ENCODE results near the gene RSPH1.
"Not testable (repeated sequence)": the region's sequence is repeated elsewhere in the genome, so short reads cannot be mapped to it uniquely, and the experiment has no call there.

Gene RSPH1

GRCh38 chr21:42484966-42485365 is 11.1 kb downstream of the RSPH1 start:
- DNase-seq, result no peak

- no peak for DNase-seq
These were observed 14.9 kb downstream of the RSPH1 start for GRCh38 chr21:42481169-42481568.

DNA sequence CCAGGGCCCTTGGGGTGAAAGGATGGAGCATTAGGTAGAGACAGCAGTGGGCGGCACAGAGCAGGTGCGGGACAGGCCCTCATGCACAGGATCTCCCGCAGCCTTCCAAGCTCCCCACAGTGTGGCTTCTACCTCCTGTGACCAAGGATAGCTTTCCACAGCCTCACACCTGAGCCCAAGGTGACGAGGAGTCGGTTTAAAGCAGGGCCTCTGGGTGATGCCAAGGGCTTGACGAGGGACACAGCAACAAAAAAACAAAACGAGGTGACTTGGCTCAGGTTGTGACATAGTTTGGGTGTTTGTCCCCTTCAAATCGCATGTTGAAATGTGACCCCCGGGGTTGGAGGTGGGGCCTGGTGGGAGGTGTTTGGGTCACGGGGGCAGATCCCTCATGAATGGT is 15.3 kb downstream of the RSPH1 start:
- DNase-seq, result no peak

DNA sequence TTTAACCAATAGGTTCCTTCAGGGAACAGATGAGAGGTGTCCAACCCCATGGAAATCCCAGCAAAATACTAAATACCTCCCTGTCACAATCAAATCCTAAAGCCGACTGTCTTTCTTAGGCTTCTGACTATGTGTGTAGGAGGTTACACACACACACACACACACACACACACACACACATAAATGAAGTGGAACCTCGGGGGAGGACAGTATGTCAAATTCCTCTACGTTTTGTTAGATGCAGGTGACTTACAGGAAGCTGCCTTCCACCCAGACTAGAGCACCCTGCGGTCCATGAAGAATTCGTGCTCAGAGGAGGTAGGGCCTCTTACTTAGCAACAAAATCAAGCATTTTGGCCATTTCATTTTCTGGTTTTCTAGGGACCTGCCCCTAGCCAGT is 16.4 kb downstream of the RSPH1 start:
- no peak for DNase-seq

DNA sequence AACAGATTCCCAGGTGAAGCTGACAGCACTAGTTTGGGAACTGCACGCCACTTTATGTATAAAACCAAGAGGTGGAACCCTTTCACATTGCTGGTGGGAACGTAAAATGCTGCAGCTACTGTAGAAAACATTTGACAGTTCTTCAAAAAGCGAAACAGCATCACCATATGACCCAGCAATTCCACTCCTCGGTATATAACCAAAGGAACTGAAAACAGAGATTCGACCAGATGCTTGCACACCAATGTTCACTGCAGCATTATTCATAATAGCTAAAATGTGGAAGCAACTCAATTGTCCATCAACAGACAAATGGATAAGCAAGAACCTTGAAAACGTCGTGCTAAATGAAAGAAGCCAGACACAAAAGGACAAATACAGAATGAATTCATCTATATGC is 17.5 kb downstream of the RSPH1 start:
- no peak for DNase-seq

- no peak for DNase-seq
These were observed 19.4 kb downstream of the RSPH1 start for GRCh38 chr21:42476388-42477331.

DNA sequence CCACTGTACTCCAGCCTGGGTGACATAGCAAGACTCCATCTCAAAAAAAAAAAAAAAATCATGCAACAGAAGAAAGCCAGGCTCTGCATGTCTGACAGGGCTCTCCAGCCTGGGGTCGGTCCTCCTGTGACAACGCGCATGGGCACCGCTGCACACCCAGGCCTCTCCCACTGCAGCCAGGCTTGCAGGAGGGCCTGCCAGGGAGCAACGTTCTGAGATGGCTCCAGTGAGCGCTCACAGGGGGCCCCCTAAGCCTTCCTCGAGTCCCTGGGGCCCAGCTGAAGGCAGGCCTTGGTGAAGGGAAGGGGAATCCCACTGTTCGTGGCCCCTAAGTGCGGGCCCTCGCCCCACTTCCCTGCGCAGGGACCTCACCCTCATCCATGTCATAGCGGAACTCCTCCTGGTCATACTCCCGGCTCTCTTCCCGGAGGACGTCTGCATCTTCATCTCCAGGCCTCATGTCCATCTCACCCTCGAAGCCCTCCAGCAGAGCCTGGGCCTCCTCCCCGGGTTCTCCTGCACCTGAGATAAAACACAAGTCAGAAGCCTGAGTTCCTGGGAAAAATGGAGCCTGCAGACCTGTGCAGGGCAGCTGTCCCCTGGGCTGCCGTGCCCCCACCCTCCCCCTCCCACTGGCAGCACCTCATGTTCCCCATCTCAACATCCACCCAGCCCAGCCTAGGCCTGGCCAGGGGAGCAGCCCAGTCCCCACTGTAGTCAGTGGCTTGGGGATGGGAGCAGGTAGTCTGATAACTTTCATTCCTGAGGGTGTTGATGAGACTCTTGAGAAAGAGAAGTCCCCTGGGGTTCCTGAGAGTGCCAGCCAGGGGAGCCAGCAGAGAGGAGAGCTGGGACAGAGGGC is 20.3 kb downstream of the RSPH1 start:
- DNase-seq, result no peak

GRCh38 chr21:42475036-42475435 is 21.0 kb downstream of the RSPH1 start:
- no peak for DNase-seq

DNA sequence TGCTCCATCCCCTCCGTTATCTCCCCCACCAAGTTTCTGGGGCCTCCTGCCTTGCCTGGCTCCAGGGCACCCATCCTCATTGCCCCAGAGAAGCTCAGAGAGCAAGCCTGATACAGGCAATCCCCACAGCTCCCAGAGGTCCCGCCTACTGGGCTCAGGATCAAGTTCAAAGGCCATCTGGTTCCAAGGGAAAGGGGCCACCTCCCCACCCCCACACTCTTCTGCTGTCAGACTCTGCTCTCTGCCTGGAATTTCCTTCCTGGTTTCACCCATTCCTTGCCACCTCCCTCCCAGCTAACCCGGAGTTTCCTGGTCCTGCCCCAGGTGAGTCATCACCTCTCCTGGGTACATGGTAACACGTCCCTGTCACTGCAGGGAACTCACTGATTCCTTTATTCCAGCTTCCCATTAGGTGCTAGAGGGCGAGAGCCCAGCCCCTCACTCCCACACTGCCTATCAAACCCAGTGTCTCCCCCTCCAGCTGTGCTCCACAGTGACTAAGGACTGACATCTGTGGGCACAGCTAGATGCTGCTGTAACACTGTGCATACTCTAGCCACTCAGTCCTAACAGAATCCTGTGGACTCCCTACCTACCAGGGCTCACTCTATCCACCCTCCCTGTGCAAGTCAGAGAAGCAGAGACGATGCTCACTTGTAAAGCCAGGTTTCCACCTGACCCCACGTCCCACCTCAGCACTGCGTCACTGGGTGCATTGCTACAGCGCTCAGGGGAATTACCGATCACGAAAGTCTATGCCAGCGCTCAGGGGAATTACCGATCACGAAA is 21.8 kb downstream of the RSPH1 start:
- peak; percentile 42 for DNase-seq

DNA sequence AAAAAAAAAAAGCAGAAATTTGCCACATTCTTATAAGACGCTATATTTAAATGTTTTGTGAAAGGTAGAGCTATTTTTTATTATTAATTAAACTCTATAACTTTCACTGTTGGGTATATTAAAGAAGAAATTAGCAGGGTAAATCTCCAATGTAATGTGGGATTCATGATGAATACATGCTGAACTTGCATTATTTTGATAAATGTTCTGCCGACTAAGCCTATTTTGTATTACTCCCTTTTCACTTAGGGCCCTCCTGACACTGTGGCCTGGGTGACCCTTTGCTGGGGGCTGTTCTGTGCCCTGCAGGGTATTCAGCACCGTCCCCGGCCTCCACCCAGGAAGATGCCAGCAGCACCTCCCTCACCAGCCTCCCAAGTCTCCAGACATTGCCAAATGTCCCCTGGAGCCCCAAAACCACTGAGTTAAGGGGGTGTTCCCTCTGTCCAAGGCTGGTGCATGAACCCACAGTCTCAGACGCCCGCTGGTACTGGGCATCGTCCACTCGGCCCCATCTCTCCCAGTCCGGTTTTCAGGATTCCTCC is 22.5 kb downstream of the RSPH1 start:
- DNase-seq, result no peak

DNA sequence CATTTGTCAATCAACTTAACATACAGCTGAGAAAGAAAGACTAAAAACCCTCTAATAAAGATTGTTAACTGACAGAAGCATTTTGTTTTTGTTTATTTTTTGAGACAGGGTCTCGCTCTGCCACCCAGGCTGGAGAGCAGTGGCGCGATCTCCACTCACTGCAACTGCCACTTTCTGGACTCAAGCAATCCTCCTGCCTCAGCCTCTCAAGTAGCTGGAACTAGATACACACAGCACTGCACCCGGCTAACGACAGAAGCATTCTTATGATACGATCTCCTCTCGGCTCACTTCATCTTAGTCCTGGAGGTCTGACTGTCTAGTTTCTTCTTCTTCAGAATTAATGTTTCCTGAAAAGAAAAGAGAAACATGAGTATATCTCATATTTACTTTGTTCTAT is 23.5 kb downstream of the RSPH1 start:
- DNase-seq, result no peak

DNA sequence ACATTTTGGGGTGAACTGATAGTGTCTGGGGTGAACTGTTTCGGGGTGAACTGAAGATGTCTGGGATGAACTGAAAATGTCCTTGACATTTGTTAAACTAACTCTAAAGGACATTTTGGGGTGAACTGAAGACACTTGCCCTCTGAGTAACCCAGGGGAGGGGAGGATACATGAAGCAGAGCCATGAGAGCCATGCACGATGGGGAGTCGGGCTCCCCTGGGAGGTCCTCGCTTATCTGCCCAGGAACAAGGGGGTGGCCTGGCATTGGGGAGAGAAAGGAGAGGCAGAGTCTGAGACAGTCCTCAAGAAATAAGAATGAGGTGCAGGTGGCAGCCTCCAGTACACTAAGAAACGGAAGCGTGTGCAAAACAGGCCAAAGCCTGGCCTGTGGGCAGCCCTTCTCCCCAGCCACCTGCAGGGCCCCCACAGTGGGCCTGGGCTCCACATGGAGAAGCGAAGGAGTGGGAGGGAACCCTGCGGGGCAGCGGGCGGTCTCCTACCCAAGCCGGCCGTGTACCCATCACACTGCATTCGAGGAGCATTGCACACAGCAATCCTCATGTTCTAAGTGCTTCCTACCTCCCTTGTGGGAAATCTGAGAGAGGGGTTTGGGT is 24.2 kb downstream of the RSPH1 start:
- DNase-seq, result no peak

- DNase-seq, result no peak
These were observed 24.8 kb downstream of the RSPH1 start for GRCh38 chr21:42471206-42471605.

DNA sequence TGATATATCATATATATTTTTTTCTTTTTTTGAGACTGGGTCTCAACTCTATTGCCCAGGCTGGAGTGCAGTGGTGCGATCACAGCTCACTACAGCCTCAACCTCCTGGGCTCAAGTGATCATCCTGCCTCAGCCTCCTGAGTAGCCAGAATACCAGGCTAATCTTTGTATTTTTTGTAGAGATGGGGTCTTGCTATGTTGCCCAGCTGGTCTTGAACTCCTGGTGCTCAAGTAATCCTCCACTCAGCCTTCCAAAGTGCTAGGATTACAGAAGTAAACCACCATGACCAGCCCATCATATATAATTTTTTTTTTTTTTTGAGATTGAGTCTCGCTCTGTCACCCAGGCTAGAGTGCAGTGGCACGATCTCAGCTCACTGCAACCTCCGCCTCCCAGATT is 26.3 kb downstream of the RSPH1 start:
- not testable (repeated sequence) for DNase-seq

DNA sequence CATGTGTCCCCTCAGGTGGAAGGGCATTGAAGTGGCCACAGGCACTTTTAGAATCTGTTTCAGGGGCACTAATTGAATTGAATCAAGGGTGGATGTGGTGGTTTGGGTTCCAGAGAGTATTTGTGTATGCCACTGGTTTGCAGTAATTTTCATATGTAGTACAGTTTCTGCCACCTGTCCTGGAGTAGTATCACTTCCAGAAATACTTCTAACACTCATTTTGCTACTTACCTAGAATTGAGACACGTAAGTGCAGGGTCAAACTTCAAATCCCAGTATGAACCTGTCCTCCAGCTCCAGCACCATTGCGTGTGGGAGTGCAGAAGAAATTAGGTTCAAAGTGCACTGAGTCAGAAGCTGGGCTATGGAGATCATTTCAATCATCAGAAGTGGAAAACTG is 26.8 kb downstream of the RSPH1 start:
- DNase-seq, result no peak

GRCh38 chr21:42468491-42469131 is 27.4 kb downstream of the RSPH1 start:
- no peak for DNase-seq

DNA sequence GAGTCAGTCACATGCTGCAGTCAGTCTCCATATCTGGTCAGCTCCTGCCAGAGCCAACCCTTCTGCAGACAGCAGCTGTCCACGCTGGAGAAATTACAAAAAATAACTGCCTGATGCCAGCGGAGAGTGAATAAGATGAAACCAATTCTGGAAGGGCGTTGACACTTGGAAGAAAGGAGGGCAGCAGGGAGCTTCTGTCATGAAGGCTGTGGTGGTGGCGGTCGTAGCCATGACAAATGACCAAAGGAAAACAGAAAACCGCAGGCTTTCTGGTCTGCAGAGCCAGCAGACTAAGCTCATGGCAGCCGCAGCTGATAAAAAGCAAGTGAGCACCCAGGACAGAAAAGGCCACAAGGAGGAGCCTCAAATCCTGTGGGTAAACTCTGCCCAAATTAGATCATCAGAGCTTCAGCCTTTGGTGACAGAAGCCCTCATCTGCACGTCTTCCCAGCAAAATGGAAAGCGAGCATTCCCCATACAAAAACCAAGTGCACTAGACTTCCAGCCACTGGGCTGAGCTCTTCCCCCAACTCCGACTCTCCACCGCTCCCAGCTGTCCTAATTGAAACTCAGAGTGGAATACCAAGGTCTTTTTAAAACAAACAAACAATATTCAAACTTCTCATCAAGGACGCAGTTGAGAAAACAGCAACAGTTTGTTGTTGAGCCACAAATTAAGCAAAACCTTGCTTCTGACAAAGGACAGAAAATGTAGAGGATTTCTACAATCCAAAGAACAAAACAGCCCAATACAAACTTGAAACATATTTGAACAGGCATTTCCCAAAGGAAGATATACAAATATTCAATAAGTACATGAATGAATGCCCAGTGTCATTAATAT is 28.7 kb downstream of the RSPH1 start:
- DNase-seq, result peak; percentile 49

- no peak for DNase-seq
These were observed 29.3 kb downstream of the RSPH1 start for GRCh38 chr21:42466700-42467099.

- no peak for DNase-seq
These were observed 30.3 kb downstream of the RSPH1 start for GRCh38 chr21:42465803-42466127.

- DNase-seq, result no peak
These were observed 30.8 kb downstream of the RSPH1 start for GRCh38 chr21:42465008-42465802.
